HL-60 (cell line): Measurements from ENCODE around the gene ZNF280D.

Experiments
- DNase-seq, 2 experiments: peaks; one replicate each; pipeline ENCODE4 v3.0.0-alpha.2; 2010 to 2020; ENCODE audit warnings: low read depth in 1 of 2, low spot score in 1 of 2
- H3K27ac ChIP-seq: fragments of 250-450 bp; sonication (Bioruptor Pico); replicated peaks from 2 replicates; pipeline ENCODE4 v1.5.1; 2020; ENCODE audit warnings: mild to moderate bottlenecking, moderate library complexity
- H3K27me3 ChIP-seq: fragments of 250-450 bp; sonication (Bioruptor Pico); 2 replicates; pipeline ENCODE4 v1.5.1; 2021; ENCODE audit warnings: mild to moderate bottlenecking, moderate library complexity; ENCODE audit not compliant: insufficient read depth, poor library complexity, severe bottlenecking
- H3K4me3 ChIP-seq: replicated peaks from 2 replicates; pipeline ENCODE4 v1.5.1; 2011; ENCODE audit warnings: mild to moderate bottlenecking, control low read depth, low read length; ENCODE audit not compliant: insufficient read depth
- CTCF ChIP-seq: IDR thresholded peaks from one replicate; pipeline ENCODE4 v1.5.1; 2011; ENCODE audit warnings: low read length, control low read depth, inconsistent platforms; ENCODE audit not compliant: insufficient read depth
- GABPA ChIP-seq: IDR thresholded peaks from 2 replicates; pipeline ENCODE4 v1.6.1; 2012; ENCODE audit warnings: low read depth
- POLR2AphosphoS5 ChIP-seq: IDR thresholded peaks from 2 replicates; pipeline ENCODE4 v1.6.1; 2012; ENCODE audit warnings: low read depth
- REST ChIP-seq: IDR thresholded peaks from 2 replicates; pipeline ENCODE4 v1.6.1; 2012; ENCODE audit warnings: low read depth; ENCODE audit not compliant: insufficient replicate concordance
- SPI1 ChIP-seq: IDR thresholded peaks from 2 replicates; pipeline ENCODE4 v1.6.1; 2012; ENCODE audit warnings: low read depth, mild to moderate bottlenecking, borderline replicate concordance

Gene ZNF280D

GRCh38 chr15:56735589-56735988 is 2.3 kb upstream of the ZNF280D start:
- TF ChIP-seq GABPA = no peak
- no peak for TF ChIP-seq POLR2AphosphoS5
- no peak for TF ChIP-seq SPI1
- TF ChIP-seq CTCF = no peak
- DNase-seq = no peak
- no peaks in the 10 kb centered on the region for H3K27me3 ChIP-seq
- no peak overlapping the region for H3K27ac ChIP-seq
- no peak overlapping the region for H3K4me3 ChIP-seq

GRCh38 chr15:56734013-56734635 is 815 bp upstream of the ZNF280D start:
- Histone ChIP-seq H3K27ac (peak overlapping the region; percentile 89), H3K4me3 (no peak overlapping the region), H3K27me3 (no peaks in the 10 kb centered on the region)
- TF ChIP-seq REST (no peak), GABPA (no peak), CTCF (no peak), POLR2AphosphoS5 (no peak), SPI1 (no peak)
- no peak for DNase-seq

GRCh38 chr15:56732886-56733135 is 498 bp downstream of the ZNF280D start:
- DNase-seq = no peak
- Histone ChIP-seq H3K27me3 (no peaks in the 10 kb centered on the region), H3K27ac (peak overlapping the region; percentile 89), H3K4me3 (peak overlapping the region; percentile 61)
- TF ChIP-seq SPI1 (no peak), CTCF (no peak), POLR2AphosphoS5 (no peak), REST (no peak), GABPA (no peak)

GRCh38 chr15:56732135-56732885 is 999 bp downstream of the ZNF280D start:
- Histone ChIP-seq H3K27me3 (no peaks in the 10 kb centered on the region), H3K27ac (peak overlapping the region; percentile 89), H3K4me3 (peak overlapping the region; percentile 61)
- TF ChIP-seq POLR2AphosphoS5 (no peak), CTCF (no peak), GABPA (no peak), SPI1 (no peak), REST (no peak)
- DNase-seq = no peak
